ENCODE measurements around the gene CPS1.

DNA sequence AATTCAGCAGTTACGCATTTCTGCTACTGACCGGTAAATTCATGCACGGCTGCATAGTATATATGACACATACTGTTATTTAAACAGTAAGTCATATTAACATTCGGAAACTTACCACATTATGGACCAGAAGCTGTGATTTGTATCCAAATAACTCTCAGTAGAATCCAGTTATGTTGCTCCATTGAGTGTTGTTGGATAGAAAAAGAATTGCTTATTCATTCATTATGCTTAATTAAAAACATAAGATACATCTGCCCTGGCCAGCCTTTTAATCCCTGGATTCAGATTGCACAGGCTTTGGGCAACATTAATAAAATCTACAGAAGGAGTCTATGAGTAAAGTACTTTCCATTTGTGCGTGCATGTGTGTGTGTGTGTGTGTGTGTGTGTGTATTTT, 111.3 kb downstream of the CPS1 start:
- TF ChIP-seq, protein P1, sequence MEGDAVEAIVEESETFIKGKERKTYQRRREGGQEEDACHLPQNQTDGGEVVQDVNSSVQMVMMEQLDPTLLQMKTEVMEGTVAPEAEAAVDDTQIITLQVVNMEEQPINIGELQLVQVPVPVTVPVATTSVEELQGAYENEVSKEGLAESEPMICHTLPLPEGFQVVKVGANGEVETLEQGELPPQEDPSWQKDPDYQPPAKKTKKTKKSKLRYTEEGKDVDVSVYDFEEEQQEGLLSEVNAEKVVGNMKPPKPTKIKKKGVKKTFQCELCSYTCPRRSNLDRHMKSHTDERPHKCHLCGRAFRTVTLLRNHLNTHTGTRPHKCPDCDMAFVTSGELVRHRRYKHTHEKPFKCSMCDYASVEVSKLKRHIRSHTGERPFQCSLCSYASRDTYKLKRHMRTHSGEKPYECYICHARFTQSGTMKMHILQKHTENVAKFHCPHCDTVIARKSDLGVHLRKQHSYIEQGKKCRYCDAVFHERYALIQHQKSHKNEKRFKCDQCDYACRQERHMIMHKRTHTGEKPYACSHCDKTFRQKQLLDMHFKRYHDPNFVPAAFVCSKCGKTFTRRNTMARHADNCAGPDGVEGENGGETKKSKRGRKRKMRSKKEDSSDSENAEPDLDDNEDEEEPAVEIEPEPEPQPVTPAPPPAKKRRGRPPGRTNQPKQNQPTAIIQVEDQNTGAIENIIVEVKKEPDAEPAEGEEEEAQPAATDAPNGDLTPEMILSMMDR (IDR thresholded peaks at IDR 0.05; ENCODE audit: borderline replicate concordance, extremely low read depth, low read length, poor library complexity, severe bottlenecking): no peak
- TF ChIP-seq EZH2 (IDR thresholded peaks at IDR 0.05; ENCODE audit: borderline replicate concordance, low read depth, low read length, severe bottlenecking): no peak

All from DND-41 (cell line).